HEK293 (cell line): ENCODE results near the gene FSIP1.

Source experiments
- ATF2 ChIP-seq: fragments of 450-650 bp; formaldehyde crosslinking; IDR thresholded peaks from 2 replicates; pipeline ENCODE4 v1.5.1; 2016; ENCODE audit warnings: missing biosample characterization, missing genetic modification characterization, low read depth
- CTCF ChIP-seq: fragments of 450-650 bp; formaldehyde crosslinking; IDR thresholded peaks from 2 replicates; pipeline ENCODE4 v1.5.1; 2016; ENCODE audit warnings: missing biosample characterization, missing genetic modification characterization
- MEIS1 ChIP-seq: sonication (generic); formaldehyde crosslinking; IDR thresholded peaks from 2 replicates; pipeline ENCODE4 v1.8.1; 2022; ENCODE audit warnings: missing genetic modification reagents, mild to moderate bottlenecking, borderline replicate concordance
- ZBTB44 ChIP-seq: fragments of 450-650 bp; IDR thresholded peaks from 2 replicates; pipeline ENCODE4 v1.5.1; 2018; ENCODE audit warnings: missing biosample characterization, mild to moderate bottlenecking, missing genetic modification characterization
- ZBTB49 ChIP-seq: fragments of 450-650 bp; formaldehyde crosslinking; IDR thresholded peaks from 2 replicates; pipeline ENCODE4 v1.5.1; 2016; ENCODE audit warnings: missing biosample characterization, missing genetic modification characterization, low read depth
- ZNF157 ChIP-seq: fragments of 450-650 bp; formaldehyde crosslinking; IDR thresholded peaks from 2 replicates; pipeline ENCODE4 v1.5.1; 2016; ENCODE audit warnings: missing biosample characterization, missing genetic modification characterization
- ZNF362 ChIP-seq: fragments of 450-650 bp; formaldehyde crosslinking; IDR thresholded peaks from 2 replicates; pipeline ENCODE4 v1.5.1; 2016; ENCODE audit warnings: missing biosample characterization, missing genetic modification characterization
- ZNF837 ChIP-seq: fragments of 450-650 bp; formaldehyde crosslinking; IDR thresholded peaks from 2 replicates; pipeline ENCODE4 v1.5.1; 2016; ENCODE audit warnings: missing biosample characterization, missing genetic modification characterization

- TF ChIP-seq CTCF (no peak), ZNF837 (tag by site-specific recombination) (no peak), ZBTB49 (tag by site-specific recombination) (no peak), ATF2 (tag by site-specific recombination) (no peak), ZNF362 (tag by site-specific recombination) (no peak), MEIS1 (CRISPR knock-in tag) (no peak), ZBTB44 (tag by site-specific recombination) (no peak), ZNF157 (tag by site-specific recombination) (no peak)
Measured at GRCh38 chr15:39623529-39623931, 159.1 kb downstream of the FSIP1 start.
